IMR-90 (cell line): ENCODE data around the gene TMOD2.

Source experiments
- FOS ChIP-seq: fragments of 150-350 bp; IDR thresholded peaks from 2 replicates; pipeline ENCODE4 v1.6.1; 2016; ENCODE audit warnings: low read depth, low read length
- MAFK ChIP-seq: IDR thresholded peaks from 2 replicates; pipeline ENCODE4 v1.6.1; 2012; ENCODE audit warnings: low read depth, low read length, improper control_type of control experiment
- MXI1 ChIP-seq: IDR thresholded peaks from 2 replicates; pipeline ENCODE4 v1.6.1; 2012; ENCODE audit warnings: low read depth, mild to moderate bottlenecking, low read length, moderate library complexity, borderline replicate concordance
- POLR2A ChIP-seq: IDR thresholded peaks from 2 replicates; pipeline ENCODE4 v1.6.1; 2012; ENCODE audit warnings: mild to moderate bottlenecking, low read depth, low read length
- RAD21 ChIP-seq: IDR thresholded peaks from 2 replicates; pipeline ENCODE4 v1.6.1; 2012; ENCODE audit warnings: low read length, improper control_type of control experiment
- TF ChIP-seq, protein P1 (sequence below): conservative IDR thresholded peaks from 2 replicates; pipeline ENCODE4 v1.5.1; 2012; ENCODE audit warnings: mild to moderate bottlenecking, low read depth, low read length, improper control_type of control experiment
- TF ChIP-seq, protein P2 (sequence below): fragments of 150-350 bp; IDR thresholded peaks from 2 replicates; pipeline ENCODE4 v1.6.1; 2017; ENCODE audit warnings: mild to moderate bottlenecking, antibody characterized with exemption, low read length, low read depth

DNA sequence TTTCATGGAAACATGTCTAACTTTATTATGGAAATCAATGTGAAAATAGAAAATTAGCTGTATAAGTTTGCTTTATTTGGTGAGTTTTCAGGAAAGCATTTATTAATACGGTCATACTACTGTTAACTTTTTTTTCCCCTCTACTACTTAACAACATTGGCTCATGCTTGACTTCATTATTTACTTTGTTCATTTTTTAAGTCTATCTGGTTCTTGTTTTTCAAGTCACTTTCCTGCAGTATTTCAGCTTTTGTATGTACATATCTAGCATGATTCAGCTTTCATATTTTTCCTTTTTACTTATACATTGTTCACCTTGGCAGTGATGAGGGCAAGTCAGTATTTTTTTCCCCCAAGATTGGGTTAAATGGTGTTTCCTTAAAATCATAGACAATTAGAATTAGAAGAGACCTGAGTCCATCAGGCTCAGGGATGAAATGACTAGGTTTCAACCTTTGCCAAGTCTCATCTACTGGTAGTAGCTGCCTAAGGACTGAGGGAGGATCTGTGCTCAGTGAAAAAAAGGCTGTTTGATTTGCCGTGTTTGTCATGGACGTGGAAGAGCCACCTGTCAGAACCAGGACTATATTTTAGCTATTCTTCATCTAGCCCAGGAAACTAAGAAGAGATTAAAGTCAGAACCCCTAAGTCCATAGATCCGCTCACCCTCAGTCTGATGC is 93.5 kb downstream of the TMOD2 start:
- TF ChIP-seq, protein P1, sequence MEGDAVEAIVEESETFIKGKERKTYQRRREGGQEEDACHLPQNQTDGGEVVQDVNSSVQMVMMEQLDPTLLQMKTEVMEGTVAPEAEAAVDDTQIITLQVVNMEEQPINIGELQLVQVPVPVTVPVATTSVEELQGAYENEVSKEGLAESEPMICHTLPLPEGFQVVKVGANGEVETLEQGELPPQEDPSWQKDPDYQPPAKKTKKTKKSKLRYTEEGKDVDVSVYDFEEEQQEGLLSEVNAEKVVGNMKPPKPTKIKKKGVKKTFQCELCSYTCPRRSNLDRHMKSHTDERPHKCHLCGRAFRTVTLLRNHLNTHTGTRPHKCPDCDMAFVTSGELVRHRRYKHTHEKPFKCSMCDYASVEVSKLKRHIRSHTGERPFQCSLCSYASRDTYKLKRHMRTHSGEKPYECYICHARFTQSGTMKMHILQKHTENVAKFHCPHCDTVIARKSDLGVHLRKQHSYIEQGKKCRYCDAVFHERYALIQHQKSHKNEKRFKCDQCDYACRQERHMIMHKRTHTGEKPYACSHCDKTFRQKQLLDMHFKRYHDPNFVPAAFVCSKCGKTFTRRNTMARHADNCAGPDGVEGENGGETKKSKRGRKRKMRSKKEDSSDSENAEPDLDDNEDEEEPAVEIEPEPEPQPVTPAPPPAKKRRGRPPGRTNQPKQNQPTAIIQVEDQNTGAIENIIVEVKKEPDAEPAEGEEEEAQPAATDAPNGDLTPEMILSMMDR = no peak
- TF ChIP-seq RAD21 (no peak), FOS (no peak), POLR2A (no peak), MAFK (no peak), MXI1 (no peak)
- TF ChIP-seq, protein P2, sequence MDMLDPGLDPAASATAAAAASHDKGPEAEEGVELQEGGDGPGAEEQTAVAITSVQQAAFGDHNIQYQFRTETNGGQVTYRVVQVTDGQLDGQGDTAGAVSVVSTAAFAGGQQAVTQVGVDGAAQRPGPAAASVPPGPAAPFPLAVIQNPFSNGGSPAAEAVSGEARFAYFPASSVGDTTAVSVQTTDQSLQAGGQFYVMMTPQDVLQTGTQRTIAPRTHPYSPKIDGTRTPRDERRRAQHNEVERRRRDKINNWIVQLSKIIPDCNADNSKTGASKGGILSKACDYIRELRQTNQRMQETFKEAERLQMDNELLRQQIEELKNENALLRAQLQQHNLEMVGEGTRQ = no peak
